Loucy (cell line): ENCODE results near the gene ZFP1.

Source experiments
- EZH2phosphoT487 ChIP-seq: fragments of 200-600 bp; IDR thresholded peaks from 2 replicates; pipeline ENCODE4 v1.6.1; 2018; ENCODE audit warnings: antibody characterized with exemption, mild to moderate bottlenecking, moderate library complexity, borderline replicate concordance
- TF ChIP-seq, protein P1 (sequence below): fragments of 200-600 bp; sonication (generic); conservative IDR thresholded peaks from 2 replicates; pipeline ENCODE4 v1.5.1; 2014; ENCODE audit warnings: mild to moderate bottlenecking, antibody characterized with exemption, low read length

DNA sequence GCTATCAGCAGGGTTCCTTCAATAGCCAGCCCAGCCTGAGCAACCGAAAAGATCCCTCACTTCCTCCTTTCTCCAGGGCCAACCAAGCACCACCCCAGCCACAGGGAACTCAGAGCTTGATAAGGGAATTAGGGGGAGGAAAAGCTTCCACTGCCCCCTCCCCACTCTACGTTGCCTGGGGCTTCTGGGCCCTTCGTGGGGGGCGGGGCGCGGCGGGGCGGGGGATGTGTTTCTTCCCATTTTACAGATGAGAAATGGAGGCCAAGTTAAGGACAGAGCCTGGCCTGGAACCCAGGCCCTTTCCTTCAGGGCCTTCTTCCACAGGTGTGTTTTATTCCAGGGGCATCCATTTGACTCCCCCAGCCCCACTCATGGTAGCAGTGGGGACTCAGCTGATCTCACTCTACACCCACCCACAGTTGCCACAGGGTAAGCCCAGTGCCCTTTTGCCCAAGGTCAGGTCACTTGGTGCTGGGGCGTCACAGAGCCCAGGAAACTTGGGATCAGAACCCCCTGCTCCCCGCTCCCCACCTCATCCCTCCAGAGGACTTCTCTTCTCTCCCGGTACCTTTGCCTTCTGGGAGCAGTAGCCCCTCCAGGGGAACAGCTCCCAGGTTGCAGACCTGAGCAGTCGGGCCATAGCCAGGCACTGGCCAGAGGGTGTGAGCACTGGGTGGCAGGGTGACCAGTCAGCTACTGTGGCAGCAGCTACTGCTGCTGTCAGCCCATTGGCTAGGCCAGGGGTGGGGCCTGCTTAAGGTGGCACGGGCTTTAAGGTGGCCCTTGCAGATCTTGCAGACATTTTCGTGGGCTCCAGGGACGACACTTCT lies 32.0 kb upstream of the ZFP1 start, which contains the start of gene LDHD:
- TF ChIP-seq, protein P1, sequence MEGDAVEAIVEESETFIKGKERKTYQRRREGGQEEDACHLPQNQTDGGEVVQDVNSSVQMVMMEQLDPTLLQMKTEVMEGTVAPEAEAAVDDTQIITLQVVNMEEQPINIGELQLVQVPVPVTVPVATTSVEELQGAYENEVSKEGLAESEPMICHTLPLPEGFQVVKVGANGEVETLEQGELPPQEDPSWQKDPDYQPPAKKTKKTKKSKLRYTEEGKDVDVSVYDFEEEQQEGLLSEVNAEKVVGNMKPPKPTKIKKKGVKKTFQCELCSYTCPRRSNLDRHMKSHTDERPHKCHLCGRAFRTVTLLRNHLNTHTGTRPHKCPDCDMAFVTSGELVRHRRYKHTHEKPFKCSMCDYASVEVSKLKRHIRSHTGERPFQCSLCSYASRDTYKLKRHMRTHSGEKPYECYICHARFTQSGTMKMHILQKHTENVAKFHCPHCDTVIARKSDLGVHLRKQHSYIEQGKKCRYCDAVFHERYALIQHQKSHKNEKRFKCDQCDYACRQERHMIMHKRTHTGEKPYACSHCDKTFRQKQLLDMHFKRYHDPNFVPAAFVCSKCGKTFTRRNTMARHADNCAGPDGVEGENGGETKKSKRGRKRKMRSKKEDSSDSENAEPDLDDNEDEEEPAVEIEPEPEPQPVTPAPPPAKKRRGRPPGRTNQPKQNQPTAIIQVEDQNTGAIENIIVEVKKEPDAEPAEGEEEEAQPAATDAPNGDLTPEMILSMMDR = no peak
- no peak for TF ChIP-seq EZH2phosphoT487
